GM06990 (cell line): Measurements from ENCODE around the gene CTRB2.

Experiments
- DNase-seq: peaks from one replicate; pipeline ENCODE4 v3.0.0-alpha.2; 2011; ENCODE audit not compliant: insufficient read length; ENCODE audit errors: extremely low read depth
- H3K27me3 ChIP-seq: replicated peaks from 2 replicates; pipeline ENCODE4 v1.6.0; 2011; ENCODE audit warnings: low read length; ENCODE audit not compliant: control insufficient read depth, insufficient read depth
- H3K36me3 ChIP-seq: 2 replicates; pipeline ENCODE4 v1.5.1; 2011; ENCODE audit warnings: low read length; ENCODE audit not compliant: control insufficient read depth, insufficient read depth
- H3K4me3 ChIP-seq: replicated peaks from 2 replicates; pipeline ENCODE4 v1.5.1; 2011; ENCODE audit warnings: low read depth, mild to moderate bottlenecking, control low read depth, low read length
- CTCF ChIP-seq: IDR thresholded peaks from 2 replicates; pipeline ENCODE4 v1.5.1; 2011; ENCODE audit warnings: low read length, control low read depth, mild to moderate bottlenecking, inconsistent platforms; ENCODE audit not compliant: insufficient read depth, poor library complexity, severe bottlenecking

The CTRB2 gene

GRCh38 chr16:75248142-75248535 lies 41.2 kb upstream of the CTRB2 start:
- H3K36me3 ChIP-seq: no peaks in the 10 kb centered on the region; the same call in none of the 2 replicates
- no peak for TF ChIP-seq CTCF
- DNase-seq: no peak
- no peaks in the 10 kb centered on the region for H3K27me3 ChIP-seq
- no peak overlapping the region for H3K4me3 ChIP-seq

GRCh38 chr16:75247249-75247648 lies 40.3 kb upstream of the CTRB2 start:
- no peak for DNase-seq
- TF ChIP-seq CTCF: no peak
- peaks cover 1% of the 10 kb centered on the region for H3K36me3 ChIP-seq
- H3K4me3 ChIP-seq: no peak overlapping the region
- H3K27me3 ChIP-seq: no peaks in the 10 kb centered on the region

GRCh38 chr16:75246504-75247205 lies 39.7 kb upstream of the CTRB2 start:
- peaks cover 3% of the 10 kb centered on the region for H3K36me3 ChIP-seq
- TF ChIP-seq CTCF: no peak
- no peaks in the 10 kb centered on the region for H3K27me3 ChIP-seq
- no peak overlapping the region for H3K4me3 ChIP-seq
- DNase-seq: no peak

- Histone ChIP-seq H3K4me3 (no peak overlapping the region; the same call in 1 of the 2 replicates), H3K36me3 (peaks cover 3% of the 10 kb centered on the region), H3K27me3 (no peaks in the 10 kb centered on the region)
- TF ChIP-seq CTCF: no peak
- DNase-seq: peak; percentile 57
Measured at GRCh38 chr16:75244844-75245758, 38.1 kb upstream of the CTRB2 start.

- H3K36me3 ChIP-seq: peaks cover 3% of the 10 kb centered on the region
- no peaks in the 10 kb centered on the region for H3K27me3 ChIP-seq
- DNase-seq: no peak
- peak; percentile 8 for TF ChIP-seq CTCF
- H3K4me3 ChIP-seq: no peak overlapping the region
Measured at GRCh38 chr16:75244225-75244809, 37.4 kb upstream of the CTRB2 start.
